OCI-LY1 (cell line): ENCODE measurements around the gene ZSWIM1.
A peak's percentile ranks its signal among the peaks of the same experiment; 100 is the strongest.

Source experiments
- H2AFZ ChIP-seq: fragments of 200-600 bp; sonication (generic), shearing (Covaris generic); 2 replicates; pipeline ENCODE4 v1.6.0; 2014; ENCODE audit warnings: antibody characterized with exemption, mild to moderate bottlenecking, low read length
- H3F3A ChIP-seq: fragments of 200-600 bp; sonication (generic), shearing (Covaris generic); 2 replicates; pipeline ENCODE4 v1.6.0; 2014; ENCODE audit warnings: mild to moderate bottlenecking, antibody characterized with exemption, low read length, moderate library complexity; ENCODE audit not compliant: insufficient read depth
- H3K27ac ChIP-seq: fragments of 200-600 bp; sonication (generic); 2 replicates; pipeline ENCODE4 v1.5.1; 2014; ENCODE audit warnings: low read length, mixed run types, mild to moderate bottlenecking, low read depth; ENCODE audit not compliant: poor library complexity, severe bottlenecking
- H3K27me3 ChIP-seq: fragments of 200-600 bp; sonication (generic); 2 replicates; pipeline ENCODE4 v1.6.0; 2014; ENCODE audit warnings: antibody characterized with exemption, mild to moderate bottlenecking, low read length, moderate library complexity; ENCODE audit not compliant: insufficient read depth
- H3K36me3 ChIP-seq: fragments of 200-600 bp; sonication (generic); 2 replicates; pipeline ENCODE4 v1.6.1; 2014; ENCODE audit warnings: mild to moderate bottlenecking, antibody characterized with exemption, low read length, moderate library complexity, mixed read lengths; ENCODE audit not compliant: insufficient read depth
- H3K4me1 ChIP-seq: fragments of 200-600 bp; sonication (generic); 2 replicates; pipeline ENCODE4 v1.5.1; 2014; ENCODE audit warnings: mild to moderate bottlenecking, low read length, moderate library complexity; ENCODE audit not compliant: insufficient read depth, severe bottlenecking
- H3K4me2 ChIP-seq: fragments of 200-600 bp; sonication (generic), shearing (Covaris generic); 2 replicates; pipeline ENCODE4 v1.6.1; 2014; ENCODE audit warnings: low read length
- H3K4me3 ChIP-seq: fragments of 200-600 bp; sonication (generic); 2 replicates; pipeline ENCODE4 v1.5.1; 2014; ENCODE audit warnings: low read length, low read depth, mild to moderate bottlenecking, mixed read lengths; ENCODE audit not compliant: poor library complexity, severe bottlenecking
- H3K79me2 ChIP-seq: fragments of 200-600 bp; shearing (Covaris generic); 2 replicates; pipeline ENCODE4 v1.6.1; 2016; ENCODE audit warnings: mixed run types, low read length, mixed read lengths; ENCODE audit not compliant: insufficient read depth
- H3K9ac ChIP-seq: fragments of 200-600 bp; sonication (generic), shearing (Covaris generic); 2 replicates; pipeline ENCODE4 v1.6.1; 2014; ENCODE audit warnings: mild to moderate bottlenecking, low read length, mixed read lengths
- H3K9me2 ChIP-seq: fragments of 200-600 bp; sonication (generic), shearing (Covaris generic); 2 replicates; pipeline ENCODE4 v1.6.1; 2014; ENCODE audit warnings: low read depth, mild to moderate bottlenecking, low read length, mixed read lengths
- H3K9me3 ChIP-seq: fragments of 200-600 bp; shearing (Covaris generic); 2 replicates; pipeline ENCODE4 v1.6.1; 2014; ENCODE audit warnings: low read length, mixed read lengths
- H4K20me1 ChIP-seq: fragments of 200-600 bp; sonication (generic), shearing (Covaris generic); 2 replicates; pipeline ENCODE4 v1.6.0; 2016; ENCODE audit warnings: mild to moderate bottlenecking, low read length; ENCODE audit not compliant: insufficient read depth
- EZH2 ChIP-seq: fragments of 200-600 bp; sonication (generic), shearing (Covaris generic); IDR thresholded peaks from 2 replicates; pipeline ENCODE4 v1.8.0; 2017; ENCODE audit warnings: borderline replicate concordance, mixed run types, mild to moderate bottlenecking, antibody characterized with exemption, low read length, moderate library complexity, mixed read lengths
- TF ChIP-seq, protein P1 (sequence below): fragments of 200-600 bp; sonication (generic), shearing (Covaris generic); IDR thresholded peaks from 2 replicates; pipeline ENCODE4 v1.5.1; 2017; ENCODE audit warnings: mild to moderate bottlenecking, antibody characterized with exemption, low read length, moderate library complexity, mixed read lengths

ZSWIM1 gene

DNA sequence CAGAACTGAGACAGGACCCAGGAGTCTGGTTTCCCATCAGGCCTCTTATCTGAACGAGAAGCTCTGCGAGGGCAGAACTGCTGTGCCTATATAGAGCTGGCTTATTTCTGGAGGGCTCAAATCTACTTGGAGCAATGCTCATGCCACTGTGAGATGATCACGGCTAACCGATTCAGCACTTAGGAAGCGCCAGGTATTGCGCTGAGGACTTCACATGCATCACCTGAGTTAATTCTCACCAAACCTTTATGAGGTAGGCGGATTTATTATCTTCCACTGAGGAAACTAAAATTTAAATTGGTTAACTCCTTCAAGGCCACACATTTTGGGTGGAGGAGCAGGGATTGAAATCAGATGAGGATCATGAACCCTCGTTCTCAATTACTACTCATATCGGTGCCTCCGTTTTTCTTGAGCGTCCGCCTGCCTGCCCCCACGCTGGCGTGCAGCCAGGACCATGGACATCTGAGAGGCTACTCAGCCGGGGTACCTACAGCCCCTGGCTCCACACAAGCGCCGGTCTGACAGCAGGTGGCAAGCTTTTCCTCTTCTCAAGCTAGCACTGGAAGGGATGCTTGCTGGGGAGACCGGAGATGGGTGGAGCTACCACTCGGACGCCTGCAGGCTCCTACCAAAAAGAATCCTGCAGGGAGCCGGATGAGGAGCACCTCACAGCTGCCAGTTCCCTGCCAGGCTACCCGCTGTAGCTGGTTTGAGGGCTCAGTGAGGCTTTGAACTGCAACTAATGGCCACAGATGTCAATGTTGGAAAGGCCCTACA is 52.4 kb downstream of the ZSWIM1 start:
- Histone ChIP-seq H3K27me3 (no peaks in the 10 kb centered on the region), H3K9me3 (no peaks in the 10 kb centered on the region), H3K9me2 (no peaks in the 10 kb centered on the region), H3K36me3 (peaks cover 15% of the 10 kb centered on the region), H4K20me1 (no peaks in the 10 kb centered on the region), H3K79me2 (peaks cover 7% of the 10 kb centered on the region), H2AFZ (no peak overlapping the region), H3F3A (no peaks in the 10 kb centered on the region), H3K4me2 (peak overlapping the region; percentile 74), H3K4me3 (peak overlapping the region; percentile 68), H3K27ac (peak overlapping the region; percentile 67), H3K4me1 (peaks cover 14% of the 10 kb centered on the region), H3K9ac (peak overlapping the region; percentile 93)
- TF ChIP-seq, protein P1, sequence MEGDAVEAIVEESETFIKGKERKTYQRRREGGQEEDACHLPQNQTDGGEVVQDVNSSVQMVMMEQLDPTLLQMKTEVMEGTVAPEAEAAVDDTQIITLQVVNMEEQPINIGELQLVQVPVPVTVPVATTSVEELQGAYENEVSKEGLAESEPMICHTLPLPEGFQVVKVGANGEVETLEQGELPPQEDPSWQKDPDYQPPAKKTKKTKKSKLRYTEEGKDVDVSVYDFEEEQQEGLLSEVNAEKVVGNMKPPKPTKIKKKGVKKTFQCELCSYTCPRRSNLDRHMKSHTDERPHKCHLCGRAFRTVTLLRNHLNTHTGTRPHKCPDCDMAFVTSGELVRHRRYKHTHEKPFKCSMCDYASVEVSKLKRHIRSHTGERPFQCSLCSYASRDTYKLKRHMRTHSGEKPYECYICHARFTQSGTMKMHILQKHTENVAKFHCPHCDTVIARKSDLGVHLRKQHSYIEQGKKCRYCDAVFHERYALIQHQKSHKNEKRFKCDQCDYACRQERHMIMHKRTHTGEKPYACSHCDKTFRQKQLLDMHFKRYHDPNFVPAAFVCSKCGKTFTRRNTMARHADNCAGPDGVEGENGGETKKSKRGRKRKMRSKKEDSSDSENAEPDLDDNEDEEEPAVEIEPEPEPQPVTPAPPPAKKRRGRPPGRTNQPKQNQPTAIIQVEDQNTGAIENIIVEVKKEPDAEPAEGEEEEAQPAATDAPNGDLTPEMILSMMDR = peak; percentile 38; the same call in 1 of the 2 replicates
- TF ChIP-seq EZH2 = no peak

DNA sequence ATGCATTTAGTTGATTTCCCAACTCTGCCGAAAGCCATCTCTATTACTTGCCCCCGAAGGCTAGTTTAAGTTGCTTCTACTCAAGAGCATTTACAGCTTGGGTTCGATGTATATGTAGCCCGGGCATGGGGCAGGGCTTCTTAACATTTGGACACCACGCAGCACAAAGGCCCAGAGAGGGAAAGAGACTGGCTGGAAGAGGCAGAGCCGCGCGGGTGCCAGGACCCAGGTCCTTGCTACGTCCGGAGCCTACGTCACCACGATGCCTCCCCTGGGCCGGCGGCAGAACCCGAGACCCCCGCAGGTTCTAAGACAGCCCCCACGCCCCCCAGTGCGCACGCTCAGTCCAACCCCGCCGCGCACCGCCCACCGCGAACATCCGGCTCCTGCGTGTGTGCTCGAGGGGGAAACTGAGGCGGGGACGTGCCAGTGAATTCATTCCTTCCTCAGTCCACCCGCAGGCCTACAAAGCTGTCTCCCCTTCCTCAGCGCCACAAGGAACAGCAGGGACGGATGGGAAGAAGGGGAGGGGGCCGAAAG is 53.1 kb downstream of the ZSWIM1 start:
- Histone ChIP-seq H2AFZ (no peak overlapping the region), H3K4me3 (peak overlapping the region; percentile 68), H3K4me2 (peak overlapping the region; percentile 74), H3K9me2 (no peaks in the 10 kb centered on the region), H3K27me3 (no peaks in the 10 kb centered on the region), H3K4me1 (peaks cover 14% of the 10 kb centered on the region), H3K9me3 (no peaks in the 10 kb centered on the region), H3K79me2 (peaks cover 7% of the 10 kb centered on the region), H3K36me3 (peaks cover 22% of the 10 kb centered on the region), H3K27ac (peak overlapping the region; percentile 67), H3F3A (no peaks in the 10 kb centered on the region), H3K9ac (peak overlapping the region; percentile 93), H4K20me1 (no peaks in the 10 kb centered on the region)
- TF ChIP-seq EZH2 = no peak
- TF ChIP-seq, protein P1 = no peak
